Measurements from ENCODE around the gene OTUD1. TPM values are rescaled to one million over a fixed set of nuclear protein-coding genes. Genes with fewer than 3 reads are reported as not detected.

Gene OTUD1
- total RNA-seq, 3 donors from 2014 or later: 14.3 to 19.9 (median 19.6) TPM

DNA sequence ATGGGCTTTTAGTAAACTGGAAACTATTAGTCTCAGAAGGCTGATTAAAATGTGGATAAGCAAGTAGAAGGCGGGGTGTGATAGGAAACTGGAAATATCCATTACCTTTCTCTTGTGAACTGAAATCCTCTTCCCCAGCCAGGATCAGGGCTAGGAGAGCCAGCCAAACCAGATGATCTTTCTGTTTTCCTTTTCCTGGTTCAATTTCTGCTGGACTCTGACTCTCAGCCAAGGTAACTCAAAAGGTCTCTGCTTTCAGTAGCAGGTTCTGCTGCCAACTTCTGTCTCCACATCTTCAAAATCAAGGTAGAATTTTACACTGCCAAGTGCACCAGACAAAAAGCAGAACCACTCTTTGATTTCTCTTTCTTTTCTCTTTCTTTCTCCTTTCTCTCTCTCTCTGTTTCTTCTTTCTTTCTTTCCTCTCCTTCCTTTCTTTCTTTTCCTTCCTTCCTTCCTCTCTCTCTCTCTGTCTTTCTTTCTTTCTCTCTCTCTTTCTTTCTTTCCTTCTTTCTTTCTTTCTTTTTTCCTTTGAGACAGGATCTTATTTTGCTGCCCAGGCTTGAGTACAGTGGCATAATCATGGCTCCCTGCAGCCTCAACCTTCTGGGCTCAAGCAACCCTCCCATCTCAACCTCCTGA is 30.8 kb downstream of the OTUD1 start:
- no peaks in the 10 kb centered on the region for H3K9me3 Mint-ChIP-seq
- no peak for DNase-seq

DNA sequence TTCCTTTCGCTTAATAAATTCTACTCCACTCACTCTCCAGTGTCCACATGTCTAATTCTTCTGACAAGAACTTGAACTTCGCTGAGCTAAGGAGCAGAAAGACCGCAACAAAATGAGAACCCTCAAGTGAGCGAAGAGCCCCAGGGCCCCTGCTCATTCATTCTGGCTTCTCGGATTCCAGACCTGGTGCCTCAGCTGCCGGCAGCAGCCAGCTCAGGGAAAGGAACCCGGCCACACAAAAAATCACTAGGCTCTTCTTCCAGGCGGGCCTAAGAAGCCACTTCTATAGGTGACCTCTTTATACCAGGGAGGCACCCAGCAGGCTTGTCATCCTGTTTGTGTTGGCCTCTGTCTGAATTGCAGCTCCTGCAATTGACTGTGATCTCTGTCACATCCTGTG is 33.3 kb downstream of the OTUD1 start:
- H3K4me1 Mint-ChIP-seq (ENCODE audit: low read depth): peaks cover 4% of the 10 kb centered on the region
- peaks cover 3% of the 10 kb centered on the region for H3K27me3 Mint-ChIP-seq (ENCODE audit: low read depth)
- DNase-seq: no peak
- no peaks in the 10 kb centered on the region for H3K36me3 Mint-ChIP-seq (ENCODE audit: insufficient read depth)
- H3K4me3 Mint-ChIP-seq: no peak overlapping the region
- no peaks in the 10 kb centered on the region for H3K9me3 Mint-ChIP-seq
- ATAC-seq: no peak

More for the DNA sequence above, 30.8 kb downstream of the OTUD1 start:
- no peaks in the 10 kb centered on the region for H3K36me3 Mint-ChIP-seq (ENCODE audit: insufficient read depth)
- peaks cover 4% of the 10 kb centered on the region for H3K4me1 Mint-ChIP-seq (ENCODE audit: low read depth)
- peaks cover 5% of the 10 kb centered on the region for H3K27me3 Mint-ChIP-seq (ENCODE audit: low read depth)
- no peak overlapping the region for H3K4me3 Mint-ChIP-seq
- ATAC-seq: no peak

DNA sequence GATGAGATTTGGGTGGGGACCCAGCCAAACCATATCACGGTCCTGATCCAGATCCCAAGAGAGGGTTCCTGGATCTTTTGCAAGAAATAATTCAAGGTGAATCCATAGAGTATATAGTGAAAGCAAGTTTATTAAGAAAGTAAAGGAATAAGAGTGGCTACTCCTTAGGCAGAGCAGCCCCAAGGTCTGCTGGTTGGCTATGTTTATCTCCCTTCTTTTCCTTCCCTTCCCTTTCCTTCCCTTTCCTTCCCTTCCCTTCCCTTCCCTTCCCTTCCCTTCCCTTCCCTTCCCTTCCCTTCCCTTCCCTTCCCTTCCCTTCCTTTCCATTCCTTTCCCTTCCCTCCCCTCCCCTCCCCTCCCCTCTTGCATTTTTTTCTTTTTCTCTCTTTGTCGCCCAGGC is 35.2 kb downstream of the OTUD1 start:
- H3K27me3 Mint-ChIP-seq (ENCODE audit: low read depth): peaks cover 3% of the 10 kb centered on the region
- H3K9me3 Mint-ChIP-seq: no peaks in the 10 kb centered on the region
- H3K36me3 Mint-ChIP-seq (ENCODE audit: insufficient read depth): no peaks in the 10 kb centered on the region
- peaks cover 4% of the 10 kb centered on the region for H3K4me1 Mint-ChIP-seq (ENCODE audit: low read depth)
- DNase-seq (no peak), ATAC-seq (no peak)
- H3K4me3 Mint-ChIP-seq: no peak overlapping the region

DNA sequence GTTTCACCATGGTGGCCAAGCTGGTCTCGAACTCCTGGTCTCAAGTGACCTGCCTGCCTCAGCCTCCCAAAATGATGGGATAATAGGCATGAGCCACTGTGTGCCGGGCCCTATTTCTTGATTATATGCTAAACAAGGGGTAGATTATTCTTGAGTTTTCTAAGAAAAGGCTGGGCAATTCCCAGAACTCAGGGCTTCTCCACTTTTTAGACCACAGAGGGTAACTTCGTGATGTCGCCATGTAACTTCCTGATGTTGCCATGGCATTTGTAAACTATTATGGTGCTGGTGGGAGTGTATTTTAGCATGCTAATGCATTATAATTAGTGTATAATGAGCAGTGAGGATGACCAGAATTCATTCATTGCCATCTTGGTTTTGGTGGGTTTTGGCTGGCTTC is 35.8 kb downstream of the OTUD1 start:
- H3K4me1 Mint-ChIP-seq (ENCODE audit: low read depth): peaks cover 4% of the 10 kb centered on the region
- H3K36me3 Mint-ChIP-seq (ENCODE audit: insufficient read depth): no peaks in the 10 kb centered on the region
- DNase-seq: no peak
- H3K27me3 Mint-ChIP-seq (ENCODE audit: low read depth): no peaks in the 10 kb centered on the region
- ATAC-seq: no peak
- no peaks in the 10 kb centered on the region for H3K9me3 Mint-ChIP-seq
- no peak overlapping the region for H3K4me3 Mint-ChIP-seq

DNA sequence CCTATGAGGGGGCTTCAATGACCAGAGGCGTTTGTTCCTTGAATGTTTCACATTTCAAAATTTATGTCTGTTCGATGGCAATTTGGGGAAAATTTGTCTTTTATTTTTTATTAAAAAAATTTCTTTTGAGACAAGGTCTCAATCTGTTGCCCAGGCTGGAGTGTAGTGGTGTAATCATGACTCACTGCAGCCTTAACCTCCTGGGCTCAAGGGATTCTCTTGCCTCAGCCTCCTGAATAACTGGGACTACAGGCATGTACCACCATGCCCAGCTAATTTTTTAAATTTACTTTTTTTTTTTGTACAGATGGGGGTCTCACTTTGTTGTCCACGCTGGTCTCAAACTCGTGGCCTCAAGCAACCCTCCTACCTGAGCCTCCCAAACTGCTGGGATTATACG is 39.7 kb downstream of the OTUD1 start:
- ATAC-seq (no peak), DNase-seq (no peak)
- Mint-ChIP-seq H3K4me3 (no peak overlapping the region), H3K27me3 (ENCODE audit: low read depth) (no peaks in the 10 kb centered on the region), H3K4me1 (ENCODE audit: low read depth) (peaks cover 3% of the 10 kb centered on the region), H3K36me3 (ENCODE audit: insufficient read depth) (no peaks in the 10 kb centered on the region), H3K9me3 (no peaks in the 10 kb centered on the region)

DNA sequence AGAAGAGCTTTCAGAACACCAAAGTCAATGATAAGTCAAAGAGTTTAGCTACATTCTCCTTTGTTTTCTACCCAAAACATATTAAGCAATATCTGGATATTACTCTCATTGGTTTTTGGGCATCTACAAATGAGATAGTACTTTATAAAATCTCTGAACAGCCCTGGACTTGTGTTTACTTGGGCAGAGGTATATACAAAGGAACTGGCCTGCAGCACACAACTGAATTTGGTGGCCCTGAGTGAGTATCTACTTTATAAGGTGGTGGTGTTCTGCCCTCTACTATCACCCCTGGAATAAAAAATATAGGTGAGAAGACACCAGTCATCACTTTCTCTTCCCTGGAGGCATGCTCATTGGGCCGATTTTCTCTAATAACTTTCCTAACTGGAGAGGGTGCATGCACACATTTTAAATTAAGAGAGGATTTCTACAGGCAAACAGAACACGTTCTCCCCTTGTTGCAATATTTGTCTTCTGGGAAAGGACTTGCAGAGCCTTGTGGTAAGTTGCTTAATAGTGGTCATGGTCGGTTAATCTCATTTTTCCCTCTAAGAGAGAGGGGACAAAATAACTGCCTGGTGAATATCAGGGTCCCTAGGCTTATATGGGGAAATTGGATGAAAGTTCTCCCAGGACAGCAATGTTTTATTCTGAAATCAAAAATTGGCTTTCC is 41.1 kb downstream of the OTUD1 start:
- no peak for ATAC-seq
- no peaks in the 10 kb centered on the region for H3K9me3 Mint-ChIP-seq
- H3K4me1 Mint-ChIP-seq (ENCODE audit: low read depth): no peaks in the 10 kb centered on the region
- DNase-seq: no peak
- no peaks in the 10 kb centered on the region for H3K36me3 Mint-ChIP-seq (ENCODE audit: insufficient read depth)
- no peak overlapping the region for H3K4me3 Mint-ChIP-seq
- H3K27me3 Mint-ChIP-seq (ENCODE audit: low read depth): no peaks in the 10 kb centered on the region

DNA sequence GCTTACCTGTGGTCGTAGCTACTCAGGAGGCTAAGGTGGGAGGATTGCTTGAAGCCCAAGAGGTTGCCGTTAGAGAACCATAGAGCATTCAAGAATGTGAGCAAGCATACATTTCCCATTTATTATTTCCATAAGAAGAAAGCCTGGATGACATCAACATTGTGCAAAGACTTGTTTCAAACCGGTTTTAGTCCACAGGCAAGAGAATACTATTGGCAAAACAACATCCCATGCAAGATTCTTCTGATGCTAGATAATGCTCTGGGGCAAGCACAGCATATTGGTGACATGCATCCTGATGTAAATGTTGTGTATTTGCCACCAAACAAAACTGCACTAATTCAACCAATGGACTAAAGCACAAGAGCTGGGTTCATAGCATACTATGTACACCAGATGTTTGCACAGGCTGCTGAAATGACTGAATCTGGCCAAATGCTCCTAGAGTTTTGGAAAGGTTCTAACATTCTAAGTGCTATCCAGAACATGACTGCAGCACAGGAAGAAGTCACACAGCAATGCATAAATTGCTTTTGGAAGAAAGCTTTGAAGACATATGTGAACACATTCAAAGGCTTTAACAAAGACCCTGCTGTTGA is 42.6 kb downstream of the OTUD1 start:
- no peaks in the 10 kb centered on the region for H3K36me3 Mint-ChIP-seq (ENCODE audit: insufficient read depth)
- H3K4me3 Mint-ChIP-seq: no peak overlapping the region
- DNase-seq (no peak), ATAC-seq (no peak)
- H3K4me1 Mint-ChIP-seq (ENCODE audit: low read depth): no peaks in the 10 kb centered on the region
- H3K27me3 Mint-ChIP-seq (ENCODE audit: low read depth): no peaks in the 10 kb centered on the region
- H3K9me3 Mint-ChIP-seq: no peaks in the 10 kb centered on the region

DNA sequence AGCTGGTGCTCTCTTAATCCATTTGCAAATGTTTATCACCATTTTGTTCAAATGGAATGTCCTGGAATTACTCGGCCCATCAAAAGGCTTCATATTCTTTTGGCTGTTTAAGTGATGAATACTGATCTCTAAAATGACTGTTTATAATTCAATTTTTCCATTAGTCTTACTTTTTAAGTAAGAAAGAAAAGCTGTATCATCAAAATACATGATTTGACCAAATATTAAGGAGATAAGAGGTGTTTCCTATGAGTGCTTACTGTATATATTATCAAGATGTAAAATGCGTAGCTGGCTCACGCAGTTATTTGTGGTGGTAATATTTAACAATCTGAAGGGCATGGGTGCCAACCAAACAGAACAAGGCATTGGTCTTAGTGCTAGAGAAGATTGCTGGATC is 51.2 kb downstream of the OTUD1 start:
- Mint-ChIP-seq H3K9me3 (no peaks in the 10 kb centered on the region), H3K4me1 (ENCODE audit: low read depth) (peaks cover 1% of the 10 kb centered on the region), H3K27me3 (ENCODE audit: low read depth) (peaks cover 6% of the 10 kb centered on the region), H3K36me3 (ENCODE audit: insufficient read depth) (no peaks in the 10 kb centered on the region), H3K4me3 (no peak overlapping the region)
- no peak for DNase-seq
- ATAC-seq: no peak

Other genes with a start within 250 kb of the OTUD1 start
- gene PTF1A, start 246.8 kb upstream of the OTUD1 start, total RNA-seq: not detected
- gene C10orf67, start 94.3 kb upstream of the OTUD1 start, total RNA-seq: 1 to 10 TPM in 1 of 3 donors, under 1 TPM in 2; 0.42 to 1.1 (median 0.73) TPM